K562 (cell line): ENCODE results near the gene IL1RL2. TPM values are rescaled to one million over a fixed set of nuclear protein-coding genes. Genes with fewer than 3 reads are reported as not detected.
A peak's percentile ranks its signal among the peaks of the same experiment; 100 is the strongest.

Source experiments
- ATAC-seq: fragments of 200-7000 bp; cut with Tn5 transposase; 3 replicates; pipeline ENCODE4 v1.9.1; 2020; ENCODE audit warnings: moderate library complexity
- BruUV-seq: library from RNA; stranded (reverse); fragments of 400-500 nt; replicated peaks from 2 replicates; lab custom pipeline; 2021; lab: Mats Ljungman, UMichigan
- CTCF ChIA-PET: fragments of 300-600 bp; formaldehyde crosslinking; extraction: SDS; loops from one replicate; lab custom pipeline; 2021; ENCODE audit warnings: low intra/inter-chr PET ratio; lab: Yijun Ruan, JAX
- POLR2A ChIA-PET: fragments of 300-600, 350-650 bp; sonication (Branson Sonifier 250); formaldehyde crosslinking; extraction: SDS; loops from one replicate; lab custom pipeline; 2021; ENCODE audit warnings: antibody characterized with exemption, inconsistent platforms; lab: Yijun Ruan, JAX
- DNase-seq, 4 experiments: peaks; one replicate each; pipeline versions ENCODE4 v3.0.0 to v3.0.0-alpha.2; 2011 to 2018; ENCODE audit warnings: low spot score in 3 of 4, mixed read lengths in 3 of 4; ENCODE audit errors: extremely low read depth in 1 of 4
- FAIRE-seq: peaks from 2 replicates; lab custom pipeline; 2011; peaks lifted over from hg19 to GRCh38; lab: Jason Lieb, UNC
- H2AFZ ChIP-seq: 2 replicates; pipeline ENCODE4 v1.6.0; 2011; ENCODE audit warnings: low read depth, low read length, control low read depth, inconsistent platforms
- H3K27ac ChIP-seq: fragments of 200-600 bp; 3 replicates; pipeline ENCODE4 v1.8.0; 2011; ENCODE audit warnings: low read depth, mild to moderate bottlenecking, control low read depth, inconsistent platforms, low read length, moderate library complexity, mixed read lengths; ENCODE audit errors: extremely low read depth
- H3K27me3 ChIP-seq, 2 experiments: fragments of 300-600 bp in 1 of 2; 2 replicates in 1 of 2; 3 replicates in 1 of 2; pipeline versions ENCODE4 v1.6.0 to v1.8.0; 2011; ENCODE audit warnings: inconsistent platforms in 2 of 2, low read length in 2 of 2, mild to moderate bottlenecking in 1 of 2, mixed read lengths in 1 of 2, moderate library complexity in 1 of 2; ENCODE audit not compliant: control insufficient read depth in 2 of 2, insufficient read depth in 2 of 2
- H3K36me3 ChIP-seq: fragments of 300-600 bp; 3 replicates; pipeline ENCODE4 v1.8.0; 2011; ENCODE audit warnings: mild to moderate bottlenecking, low read length, inconsistent platforms; ENCODE audit not compliant: control insufficient read depth, insufficient read depth
- H3K4me1 ChIP-seq, 2 experiments: fragments of 200-600 bp in 1 of 2; replicated peaks in 1 of 2; 2 replicates in 1 of 2; 3 replicates in 1 of 2; pipeline versions ENCODE4 v1.5.1 to v1.8.0; 2011; ENCODE audit warnings: inconsistent platforms in 2 of 2, low read length in 2 of 2, mild to moderate bottlenecking in 1 of 2, mixed read lengths in 1 of 2, moderate library complexity in 1 of 2; ENCODE audit not compliant: control insufficient read depth in 2 of 2, insufficient read depth in 2 of 2
- H3K4me2 ChIP-seq: 2 replicates; pipeline ENCODE4 v1.6.1; 2011; ENCODE audit warnings: low read length, control low read depth, inconsistent platforms, mixed read lengths; ENCODE audit not compliant: insufficient read depth
- H3K4me3 ChIP-seq: fragments of 200-600 bp; sonication (generic), shearing (Covaris generic); 2 replicates; pipeline ENCODE4 v1.5.1; 2016; ENCODE audit warnings: control low read depth, inconsistent platforms
- H3K79me2 ChIP-seq: fragments of 200-600 bp; 3 replicates; pipeline ENCODE4 v1.8.0; 2011; ENCODE audit warnings: low read length, inconsistent platforms; ENCODE audit not compliant: control insufficient read depth, insufficient read depth
- H3K9ac ChIP-seq, 2 experiments: 2 replicates each; pipeline versions ENCODE4 v1.6.0 to v1.6.1; 2011; ENCODE audit warnings: low read depth in 2 of 2, low read length in 2 of 2, control low read depth in 1 of 2, inconsistent platforms in 1 of 2, mild to moderate bottlenecking in 1 of 2, mixed read lengths in 1 of 2; ENCODE audit not compliant: insufficient read depth in 1 of 2
- H3K9me1 ChIP-seq: one replicate; pipeline ENCODE4 v1.6.0; 2011; ENCODE audit warnings: inconsistent platforms, mild to moderate bottlenecking, low read length, moderate library complexity; ENCODE audit not compliant: control insufficient read depth, insufficient read depth
- H3K9me3 ChIP-seq: replicated peaks from 2 replicates; pipeline ENCODE4 v1.5.1; 2011; ENCODE audit warnings: low read depth, low read length, inconsistent platforms; ENCODE audit not compliant: control insufficient read depth, insufficient read depth
- H4K20me1 ChIP-seq: replicated peaks from 2 replicates; pipeline ENCODE4 v1.6.1; 2011; ENCODE audit warnings: low read length, inconsistent platforms, mixed read lengths; ENCODE audit not compliant: control insufficient read depth, insufficient read depth
- ATF4 ChIP-seq: fragments of 450-650 bp; formaldehyde crosslinking; IDR thresholded peaks from 2 replicates; pipeline ENCODE4 v1.4.0; 2022; ENCODE audit warnings: mild to moderate bottlenecking, moderate library complexity
- BRD9 ChIP-seq: fragments of 450-650 bp; IDR thresholded peaks from 2 replicates; pipeline ENCODE4 v1.6.1; 2018; ENCODE audit warnings: low read depth; ENCODE audit not compliant: partially characterized antibody
- ESRRA ChIP-seq: fragments of 450-650 bp; IDR thresholded peaks from 2 replicates; pipeline ENCODE4 v1.6.1; 2014; ENCODE audit warnings: low read depth, mild to moderate bottlenecking, moderate library complexity, borderline replicate concordance
- FIP1L1 ChIP-seq: fragments of 200-400 bp; formaldehyde crosslinking; IDR thresholded peaks from 2 replicates; pipeline ENCODE4 v1.6.1; 2018; ENCODE audit warnings: mild to moderate bottlenecking, low read depth, low read length; ENCODE audit not compliant: poor library complexity, severe bottlenecking
- MNT ChIP-seq, 2 experiments: fragments of 450-650 bp; conservative IDR thresholded peaks; 2 replicates each; pipeline ENCODE4 v1.6.1; 2017; ENCODE audit warnings: mild to moderate bottlenecking in 2 of 2, moderate library complexity in 2 of 2
- NFE2 ChIP-seq: IDR thresholded peaks from 2 replicates; pipeline ENCODE4 v1.6.1; 2014; ENCODE audit warnings: antibody characterized with exemption, low read depth
- NFXL1 ChIP-seq: fragments of 450-650 bp; formaldehyde crosslinking; IDR thresholded peaks from 2 replicates; pipeline ENCODE4 v1.4.0; 2021; ENCODE audit warnings: mild to moderate bottlenecking
- PHTF2 ChIP-seq: fragments of 250-450 bp; sonication (Bioruptor Pico); IDR thresholded peaks from 2 replicates; pipeline ENCODE4 v1.5.0; 2021; ENCODE audit warnings: mild to moderate bottlenecking
- SRSF3 ChIP-seq: fragments of 200-400 bp; formaldehyde crosslinking; IDR thresholded peaks from 2 replicates; pipeline ENCODE4 v1.6.1; 2016; ENCODE audit warnings: mild to moderate bottlenecking, low read length, moderate library complexity; ENCODE audit not compliant: insufficient read depth
- ZBTB9 ChIP-seq: fragments of 450-650 bp; formaldehyde crosslinking; IDR thresholded peaks from 2 replicates; pipeline ENCODE4 v1.4.0; 2020; ENCODE audit warnings: mild to moderate bottlenecking, moderate library complexity
- ZNF212 ChIP-seq: fragments of 450-650 bp; formaldehyde crosslinking; IDR thresholded peaks from 2 replicates; pipeline ENCODE4 v1.4.0; 2020; ENCODE audit warnings: mild to moderate bottlenecking
- ZNF445 ChIP-seq: fragments of 250-450 bp; sonication (Bioruptor Pico); IDR thresholded peaks from 2 replicates; pipeline ENCODE4 v1.4.0; 2020; ENCODE audit warnings: low read depth, mild to moderate bottlenecking, moderate library complexity
- ZNF766 ChIP-seq: fragments of 200-800 bp; sonication (Bioruptor generic); conservative IDR thresholded peaks from 2 replicates; pipeline ENCODE4 v1.6.1; 2016; ENCODE audit warnings: missing genetic modification characterization, missing compliant biosample characterization
- WGBS: fragments of 100-300 bp; shearing (Covaris generic); methylation state at CpG from one replicate; pipeline ENCODE4 v1.1.6; 2016; ENCODE audit warnings: low coverage, mixed read lengths; ENCODE audit not compliant: insufficient coverage; ENCODE audit errors: missing lambda C conversion rate; 5-methylcytosine and 5-hydroxymethylcytosine counted together
- in situ Hi-C: fragments of 300-500 bp; cut with MboI; formaldehyde crosslinking; loops from 4 replicates; pipeline ENCODE4 v1.15.0; 2018; ENCODE audit warnings: inconsistent platforms, mixed read lengths
- intact Hi-C: fragments of 100-400 bp; cut with micrococcal nuclease; formaldehyde crosslinking; loops from 2 replicates; pipeline ENCODE4 v1.14.2; 2022
- polyA plus RNA-seq, 8 experiments: library from polyadenylated mRNA; depleted of rRNA in 4 of 8; stranded (reverse) in 5 of 8; unstranded in 3 of 8; fragments of >200 nt; fragmentation: Nextera tagmentation in 2 of 8; fragmentation: Illumina TruSeq in 1 of 8; extraction: Ambion mirVana in 2 of 8; extraction: Trizol in 1 of 8; gene quantifications; 2 replicates each; pipeline versions ENCODE4 v1.2.1 to v1.2.3, GENCODE V29; 2011 to 2014; ENCODE audit warnings: inconsistent platforms in 1 of 8, missing spikeins in 1 of 8
- total RNA-seq, 7 experiments: library from RNA; depleted of rRNA in 6 of 7; stranded (reverse); fragments of >200 nt in 6 of 7; fragmentation: Illumina TruSeq in 2 of 7; extraction: Trizol in 2 of 7; gene quantifications; 2 replicates each; pipeline versions ENCODE4 v1.2.1 to v1.2.3, GENCODE V29; 2011 to 2021; ENCODE audit warnings: low replicate concordance in 1 of 7

IL1RL2 gene
- total and polyA plus RNA-seq, 9 of the 15 experiments (the other 6 are each of a cell fraction or from before 2014, with no cell fraction given) = not detected

- Histone ChIP-seq H2AFZ (peak overlapping the region; percentile 18; the same call in 1 of the 2 replicates), H3K4me3 (no peak overlapping the region), H3K27me3 (peaks cover 0 to 5% of the 10 kb centered on the region in 2 experiments; a peak in 1 of 5 replicates), H3K9me1 (no peaks in the 10 kb centered on the region), H3K9me3 (no peaks in the 10 kb centered on the region), H3K4me2 (no peak overlapping the region), H3K36me3 (no peaks in the 10 kb centered on the region), H3K4me1 (no peaks in the 10 kb centered on the region; a peak in 1 of 5 replicates), H3K79me2 (no peaks in the 10 kb centered on the region), H3K27ac (no peak overlapping the region), H3K9ac (no peak overlapping the region), H4K20me1 (no peaks in the 10 kb centered on the region)
- ChIA-PET CTCF (no interaction called here), POLR2A (no interaction called here)
- no peak for DNase-seq
- in situ Hi-C loops (no loop called here), intact Hi-C loops (loop anchor here (5.0 kb wide), 1 partner anchor 79 kb away; no protein-coding TSS in a partner anchor)
- FAIRE-seq = no peak
- ATAC-seq = peak; percentile 52; the same call in 2 of the 3 replicates
- WGBS = 13% methylated on average over 3 of the region's 3 CpGs
- BruUV-seq = no TSS peak
- TF ChIP-seq ZBTB9 (CRISPR knock-in tag) = peak; percentile 56; the same call in 1 of the 2 replicates
- no peak for TF ChIP-seq FIP1L1
- TF ChIP-seq PHTF2 = no peak
- TF ChIP-seq MNT (conservative IDR thresholded peaks at IDR 0.05) = no peak
- TF ChIP-seq NFXL1 (CRISPR knock-in tag) = peak; percentile 35; the same call in 1 of the 2 replicates
- peak; percentile 18; the same call in 1 of the 2 replicates for TF ChIP-seq ZNF445 (CRISPR knock-in tag)
- TF ChIP-seq ATF4 (CRISPR knock-in tag) = peak; percentile 89
- no peak for TF ChIP-seq NFE2
- no peak for TF ChIP-seq BRD9
- peak; percentile 8; the same call in 1 of the 2 replicates for TF ChIP-seq ZNF212 (CRISPR knock-in tag)
- TF ChIP-seq SRSF3 = no peak
- no peak; the same call in 1 of the 2 replicates for TF ChIP-seq ESRRA
- TF ChIP-seq ZNF766 = peak; percentile 95
Measured at GRCh38 chr2:102258386-102259074, 71.7 kb downstream of the IL1RL2 start.
